Cortex of kidney (tissue), 1 donor: ENCODE results near the gene RFNG.

Source experiments
- DNase-seq: peaks from one replicate; lab custom pipeline; 2025; lab: John Stamatoyannopoulos, UW

Gene RFNG

GRCh38 chr17:82013772-82014321 lies 37.8 kb downstream of the RFNG start:
- no peak for DNase-seq

GRCh38 chr17:82013341-82013740 lies 38.3 kb downstream of the RFNG start:
- no peak for DNase-seq

GRCh38 chr17:82012640-82013295 lies 38.8 kb downstream of the RFNG start:
- DNase-seq, result no peak

GRCh38 chr17:82012261-82012639 lies 39.4 kb downstream of the RFNG start:
- DNase-seq, result no peak

DNA sequence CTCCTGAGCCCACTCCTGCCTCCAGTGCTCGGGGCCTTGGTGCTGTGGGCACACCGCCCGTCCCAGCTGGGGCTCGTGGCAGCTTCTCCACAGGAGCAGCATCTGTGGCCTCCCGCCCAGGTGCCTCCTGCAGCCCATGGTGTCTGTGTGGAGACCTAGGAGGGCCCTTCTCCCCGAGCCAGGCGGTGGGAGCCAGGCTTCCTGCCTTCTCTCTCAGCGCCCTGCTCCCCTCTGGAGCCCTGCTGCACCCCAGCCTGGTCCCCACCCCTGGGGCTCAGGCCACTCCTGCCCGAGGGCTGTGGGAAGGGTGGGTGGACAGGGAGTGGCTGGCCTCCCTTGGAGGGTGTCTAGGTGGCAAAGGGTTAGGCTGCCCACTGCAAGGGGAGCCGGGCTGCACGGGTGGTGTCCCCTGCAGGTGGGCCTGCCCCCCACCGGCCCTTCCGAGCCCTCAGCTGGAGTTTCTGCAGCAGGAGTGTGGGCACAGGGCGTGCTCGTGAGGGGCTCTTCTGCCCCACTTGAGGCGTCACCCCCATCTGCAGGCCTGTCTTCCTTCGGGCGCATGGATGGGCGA lies 39.9 kb downstream of the RFNG start:
- no peak for DNase-seq

DNA sequence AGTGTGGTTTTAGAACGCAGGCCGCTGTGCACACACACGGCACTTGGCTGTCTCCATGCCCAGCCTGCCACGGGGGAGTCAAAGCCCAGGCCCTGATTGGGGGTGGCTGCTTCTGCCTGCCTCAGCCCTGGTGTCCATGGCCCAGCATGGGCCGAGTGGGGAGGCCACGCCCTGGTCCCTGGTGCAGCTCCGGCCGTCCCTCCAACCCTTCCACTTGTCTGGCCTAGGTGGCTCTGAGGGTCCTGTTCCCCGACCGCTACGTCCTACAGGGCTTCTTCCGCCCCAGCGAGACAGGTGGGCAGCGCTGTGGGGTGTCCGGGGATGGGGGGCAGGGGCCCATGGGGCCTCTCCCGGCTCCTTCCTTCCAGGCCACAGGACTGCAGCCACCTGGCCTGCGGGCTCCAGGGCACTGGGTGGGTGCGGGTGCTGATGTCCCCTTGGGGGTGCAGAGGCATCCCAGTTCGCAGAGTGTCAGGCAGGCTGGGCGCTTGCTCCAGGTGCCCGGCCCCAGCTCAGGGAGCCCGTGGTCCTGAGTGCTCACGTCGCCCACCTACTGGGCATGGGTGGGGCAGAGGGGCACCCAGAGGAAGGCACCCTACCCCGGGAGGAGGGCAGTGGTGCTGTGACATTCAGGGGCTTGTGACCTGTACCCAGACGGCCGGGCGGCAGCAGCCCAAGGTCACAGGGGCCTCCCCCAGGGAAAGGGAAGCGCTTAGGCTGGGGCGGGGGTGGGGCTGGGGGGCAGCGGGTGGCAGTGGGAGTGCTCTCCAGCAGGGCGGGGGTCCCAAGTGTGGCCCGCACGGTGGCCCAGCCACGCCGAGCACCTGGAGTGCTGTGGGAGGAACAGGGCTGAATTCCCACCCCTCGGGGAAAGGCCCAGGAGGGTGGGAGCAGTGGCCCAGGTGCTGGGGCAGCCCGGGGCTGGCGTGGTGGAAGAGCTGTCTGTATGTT lies 40.8 kb downstream of the RFNG start:
- no peak for DNase-seq

GRCh38 chr17:82009413-82009812 lies 42.2 kb downstream of the RFNG start:
- no peak for DNase-seq

GRCh38 chr17:82008941-82009405 lies 42.6 kb downstream of the RFNG start:
- DNase-seq, result no peak

DNA sequence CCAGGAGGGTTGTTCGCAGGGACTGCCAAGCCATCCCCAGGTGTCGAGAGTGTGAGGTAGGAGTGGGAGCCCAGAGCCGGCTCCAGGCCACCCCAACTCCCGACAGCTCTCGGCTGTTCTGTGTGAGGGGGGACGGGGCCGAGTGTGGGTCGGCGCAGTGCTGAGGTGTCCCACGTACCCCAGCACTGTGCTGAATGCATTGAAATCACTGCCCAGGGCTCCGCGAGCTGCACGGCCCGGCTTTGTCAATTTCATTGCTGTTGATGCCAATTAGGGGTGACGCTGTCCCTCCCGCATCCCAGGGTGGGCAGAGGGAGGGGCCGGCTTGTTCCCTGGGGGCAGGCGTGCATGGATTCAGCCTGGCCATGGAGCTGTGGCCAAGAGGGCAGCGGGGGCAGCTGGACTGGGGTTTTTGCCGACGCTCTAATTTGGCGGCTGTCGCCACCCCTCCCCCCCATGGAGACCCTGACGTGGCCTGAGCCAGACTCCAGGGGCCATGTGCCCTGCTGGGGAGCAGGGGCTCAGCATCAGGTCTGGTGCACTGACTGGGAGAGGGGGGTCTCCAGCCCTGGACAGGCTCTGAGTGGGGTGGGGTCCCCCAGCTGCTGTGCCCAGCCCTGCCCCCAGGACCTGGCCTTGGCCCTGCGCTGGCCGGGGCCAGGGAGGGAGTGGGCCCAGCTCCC lies 43.2 kb downstream of the RFNG start:
- DNase-seq, result no peak

DNA sequence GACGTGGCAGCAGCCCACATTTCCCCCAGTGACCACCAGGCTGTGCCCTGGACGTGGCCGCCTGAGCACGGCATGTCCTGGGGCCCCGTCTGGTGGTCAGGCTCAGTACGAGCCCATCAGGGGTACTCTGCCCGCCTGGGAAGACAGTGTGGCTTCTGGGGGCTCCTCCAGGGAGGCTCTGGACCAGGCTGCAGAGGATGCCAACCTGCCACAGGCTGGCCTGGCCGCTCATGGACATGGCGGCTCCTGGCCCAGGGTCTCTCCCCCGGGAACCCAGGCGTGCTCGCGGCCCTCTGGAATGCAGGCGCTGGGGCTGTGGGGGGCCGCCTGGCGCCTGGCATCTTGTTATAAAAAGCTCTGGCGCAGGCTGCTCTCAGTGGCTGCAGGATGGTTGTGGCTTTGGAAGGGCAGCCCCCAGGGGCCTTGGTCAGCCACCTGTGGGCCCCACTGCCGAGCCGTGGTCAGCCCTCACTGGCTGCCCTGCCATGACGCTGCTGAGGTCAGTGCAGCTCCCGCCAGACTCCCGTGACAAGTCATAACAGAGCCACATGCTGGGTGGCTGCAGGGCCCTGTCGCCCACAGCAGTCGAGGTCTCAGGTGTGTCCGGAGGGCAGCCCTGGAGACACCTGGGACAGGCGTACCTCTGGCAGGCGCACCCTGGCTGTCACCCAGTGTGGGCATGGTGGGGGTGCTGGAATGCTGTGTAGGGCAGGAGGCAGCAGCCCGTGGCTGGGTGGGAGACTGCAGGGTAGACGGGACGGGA lies 43.9 kb downstream of the RFNG start:
- DNase-seq, result no peak

DNA sequence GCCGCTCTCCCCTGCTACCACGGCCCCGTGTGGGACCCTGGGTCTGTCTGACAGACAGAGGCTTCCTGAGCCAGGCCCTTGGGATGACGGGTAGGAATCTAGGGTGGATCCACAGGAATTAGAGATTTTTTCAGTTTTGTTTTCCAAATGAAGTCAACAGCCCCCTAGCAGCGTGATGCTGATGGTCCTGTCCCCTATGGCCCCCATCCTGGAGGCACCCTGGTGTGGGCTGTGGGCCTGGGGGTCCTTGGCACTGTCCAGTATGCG lies 44.5 kb downstream of the RFNG start:
- DNase-seq, result no peak

GRCh38 chr17:82006468-82007227 lies 45.0 kb downstream of the RFNG start:
- no peak for DNase-seq

GRCh38 chr17:82005701-82006348 lies 45.8 kb downstream of the RFNG start:
- no peak for DNase-seq

- DNase-seq, result no peak
Observed at GRCh38 chr17:82004517-82005455, 46.8 kb downstream of the RFNG start.

GRCh38 chr17:82003411-82004381 lies 47.9 kb downstream of the RFNG start:
- no peak for DNase-seq

DNA sequence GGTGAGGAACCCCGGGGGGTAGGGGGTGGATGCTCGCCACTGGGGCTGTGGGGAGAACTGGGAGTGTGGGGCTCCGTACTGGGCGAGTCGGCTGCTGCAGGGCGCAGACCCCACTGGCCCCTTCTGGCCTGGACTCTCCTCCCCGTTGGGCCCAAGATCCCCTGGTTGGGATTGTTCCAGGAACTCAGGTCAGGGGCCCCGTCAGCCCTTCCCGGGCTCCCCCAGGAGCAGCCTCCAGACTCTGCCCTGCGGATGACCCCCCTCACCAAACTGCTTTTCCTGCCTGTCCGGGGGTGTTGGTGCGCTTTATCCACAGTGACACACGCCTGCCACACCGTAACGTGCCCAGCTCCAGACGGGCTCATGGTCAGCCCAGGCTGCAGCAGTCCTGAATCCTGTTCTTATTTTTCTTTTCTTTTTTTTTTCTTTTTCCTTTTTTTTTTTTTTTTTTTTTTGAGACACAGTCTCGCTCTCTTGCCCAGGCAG lies 50.0 kb downstream of the RFNG start:
- no peak for DNase-seq

GRCh38 chr17:82000803-82001570 lies 50.6 kb downstream of the RFNG start:
- DNase-seq, result no peak
